H9 (cell line): ENCODE data around the gene IQCK. TPM values are rescaled to one million over a fixed set of nuclear protein-coding genes. Genes with fewer than 3 reads are reported as not detected.
A peak's percentile ranks its signal among the peaks of the same experiment; 100 is the strongest.

Experiments
- DNase-seq: peaks from one replicate; pipeline ENCODE4 v3.0.0-alpha.2; 2017
- H2AFZ ChIP-seq: one replicate; pipeline ENCODE4 v1.6.1; 2013; ENCODE audit warnings: mild to moderate bottlenecking, low read length, control low read depth, moderate library complexity
- H2AK5ac ChIP-seq: 2 replicates; pipeline ENCODE4 v1.6.1; 2013; ENCODE audit warnings: low read length, control low read depth, mixed read lengths; ENCODE audit not compliant: insufficient read length
- H2BK120ac ChIP-seq: one replicate; pipeline ENCODE4 v1.6.1; 2013; ENCODE audit warnings: low read depth, mild to moderate bottlenecking, low read length, control low read depth, inconsistent platforms; ENCODE audit not compliant: poor library complexity, severe bottlenecking
- H2BK12ac ChIP-seq: 2 replicates; pipeline ENCODE4 v1.6.1; 2013; ENCODE audit warnings: low read length, control low read depth, mixed read lengths, low read depth; ENCODE audit not compliant: insufficient read length
- H2BK15ac ChIP-seq: 2 replicates; pipeline ENCODE4 v1.6.1; 2013; ENCODE audit warnings: low read depth, low read length, control low read depth
- H2BK20ac ChIP-seq: one replicate; pipeline ENCODE4 v1.6.1; 2013; ENCODE audit warnings: low read depth, mild to moderate bottlenecking, low read length, control low read depth, inconsistent platforms; ENCODE audit not compliant: poor library complexity, severe bottlenecking
- H2BK5ac ChIP-seq: 2 replicates; pipeline ENCODE4 v1.6.1; 2013; ENCODE audit warnings: low read length, control low read depth, mixed read lengths; ENCODE audit not compliant: insufficient read length
- H3K14ac ChIP-seq: 2 replicates; pipeline ENCODE4 v1.6.1; 2013; ENCODE audit warnings: low read length, control low read depth; ENCODE audit not compliant: insufficient read depth
- H3K18ac ChIP-seq: 2 replicates; pipeline ENCODE4 v1.6.1; 2013; ENCODE audit warnings: low read depth, mild to moderate bottlenecking, mixed read lengths, low read length, control low read depth; ENCODE audit not compliant: insufficient read length
- H3K23ac ChIP-seq: 2 replicates; pipeline ENCODE4 v1.6.1; 2013; ENCODE audit warnings: low read length, control low read depth, mixed read lengths, low read depth; ENCODE audit not compliant: insufficient read length
- H3K23me2 ChIP-seq: 2 replicates; pipeline ENCODE4 v1.6.1; 2013; ENCODE audit warnings: low read depth, mild to moderate bottlenecking, mixed read lengths, low read length, control low read depth; ENCODE audit not compliant: insufficient read length, poor library complexity, severe bottlenecking
- H3K27ac ChIP-seq: 2 replicates; pipeline ENCODE4 v1.5.1; 2013; ENCODE audit warnings: low read length, control low read depth, mixed read lengths, low read depth; ENCODE audit not compliant: insufficient read length
- H3K27me3 ChIP-seq: 2 replicates; pipeline ENCODE4 v1.6.1; 2013; ENCODE audit warnings: low read length, control low read depth, inconsistent platforms; ENCODE audit not compliant: insufficient read depth
- H3K4ac ChIP-seq: 2 replicates; pipeline ENCODE4 v1.6.1; 2013; ENCODE audit warnings: low read depth, mild to moderate bottlenecking, control low read depth, inconsistent platforms, low read length, moderate library complexity
- H3K4me1 ChIP-seq: 2 replicates; pipeline ENCODE4 v1.6.1; 2013; ENCODE audit warnings: low read length, control low read depth, inconsistent platforms; ENCODE audit not compliant: insufficient read depth
- H3K4me2 ChIP-seq: 2 replicates; pipeline ENCODE4 v1.6.1; 2013; ENCODE audit warnings: low read length, control low read depth, mixed read lengths; ENCODE audit not compliant: insufficient read length, insufficient read depth
- H3K56ac ChIP-seq: 2 replicates; pipeline ENCODE4 v1.6.1; 2013; ENCODE audit warnings: low read depth, mild to moderate bottlenecking, mixed read lengths, low read length, control low read depth; ENCODE audit not compliant: insufficient read length
- H3K79me1 ChIP-seq: 2 replicates; pipeline ENCODE4 v1.6.1; 2013; ENCODE audit warnings: low read depth, mild to moderate bottlenecking, moderate library complexity, low read length, control low read depth, inconsistent platforms; ENCODE audit not compliant: insufficient read depth, poor library complexity, severe bottlenecking
- H3K79me2 ChIP-seq: 2 replicates; pipeline ENCODE4 v1.6.1; 2013; ENCODE audit warnings: low read length, control low read depth, inconsistent platforms; ENCODE audit not compliant: insufficient read depth
- H3K9ac ChIP-seq: 2 replicates; pipeline ENCODE4 v1.6.1; 2013; ENCODE audit warnings: low read length, control low read depth, mixed read lengths; ENCODE audit not compliant: insufficient read length; ENCODE audit errors: extremely low read depth
- H3K9me3 ChIP-seq: one replicate; pipeline ENCODE4 v1.6.1; 2013; ENCODE audit warnings: low read depth, low read length, inconsistent platforms; ENCODE audit not compliant: control insufficient read depth
- H3T11ph ChIP-seq: one replicate; pipeline ENCODE4 v1.6.1; 2013; ENCODE audit warnings: mild to moderate bottlenecking, low read length, control low read depth, inconsistent platforms
- H4K20me1 ChIP-seq: one replicate; pipeline ENCODE4 v1.6.1; 2013; ENCODE audit not compliant: control insufficient read depth, insufficient read length, insufficient read depth
- H4K5ac ChIP-seq: 2 replicates; pipeline ENCODE4 v1.6.1; 2013; ENCODE audit warnings: low read depth, mild to moderate bottlenecking, mixed read lengths, low read length, control low read depth; ENCODE audit not compliant: insufficient read length
- H4K8ac ChIP-seq: replicated peaks from 2 replicates; pipeline ENCODE4 v1.6.1; 2013; ENCODE audit warnings: low read length, control low read depth, mixed read lengths, low read depth; ENCODE audit not compliant: insufficient read length
- H4K91ac ChIP-seq: 2 replicates; pipeline ENCODE4 v1.6.1; 2013; ENCODE audit warnings: low read depth, mild to moderate bottlenecking, moderate library complexity, mixed read lengths, low read length, control low read depth; ENCODE audit not compliant: insufficient read length
- H3K27ac Mint-ChIP-seq, 3 experiments: 2 replicates in 2 of 3; 3 replicates in 1 of 3; pipeline ENCODE4 v1.8.0; 2020 to 2021; ENCODE audit warnings: mixed read lengths in 3 of 3, mild to moderate bottlenecking in 1 of 3, moderate library complexity in 1 of 3
- H3K27me3 Mint-ChIP-seq: 2 replicates; pipeline ENCODE4 v1.8.0; 2021; ENCODE audit warnings: low read depth, mild to moderate bottlenecking, moderate library complexity, mixed read lengths
- H3K36me3 Mint-ChIP-seq, 3 experiments: 2 replicates in 2 of 3; 3 replicates in 1 of 3; pipeline ENCODE4 v1.8.0; 2020 to 2021; ENCODE audit warnings: low read depth in 3 of 3, mixed read lengths in 3 of 3; ENCODE audit not compliant: insufficient read depth in 1 of 3
- H3K4me1 Mint-ChIP-seq, 2 experiments: 2 replicates each; pipeline ENCODE4 v1.8.0; 2020; ENCODE audit warnings: mixed read lengths in 2 of 2
- H3K4me3 Mint-ChIP-seq, 2 experiments: 2 replicates in 1 of 2; 3 replicates in 1 of 2; pipeline ENCODE4 v1.8.0; 2020 to 2021; ENCODE audit warnings: mild to moderate bottlenecking in 2 of 2, mixed read lengths in 2 of 2, moderate library complexity in 1 of 2
- H3K9me3 Mint-ChIP-seq, 2 experiments: 2 replicates in 1 of 2; 3 replicates in 1 of 2; pipeline ENCODE4 v1.8.0; 2020; ENCODE audit warnings: mild to moderate bottlenecking in 2 of 2, mixed read lengths in 2 of 2, moderate library complexity in 1 of 2
- WGBS: extraction: QIAGEN DNeasy Blood & Tissue Kit; methylation state at CpG from one replicate; pipeline ENCODE4 v1.1.7; 2013; ENCODE audit warnings: missing lambda C conversion rate, low lambda C conversion rate, mixed read lengths; ENCODE audit not compliant: insufficient read length; ENCODE audit errors: extremely low coverage; 5-methylcytosine and 5-hydroxymethylcytosine counted together
- total RNA-seq: library from RNA; stranded (reverse); gene quantifications from 2 replicates; pipeline ENCODE4 v1.2.1, GENCODE V29; 2021
- TF ChIP-seq, protein P1 (sequence below): fragments of 200-600 bp; sonication (generic); conservative IDR thresholded peaks from 3 replicates; pipeline ENCODE4 v1.8.0; 2021; ENCODE audit warnings: antibody characterized with exemption, mild to moderate bottlenecking

IQCK gene
- total RNA-seq, 1 experiment from 2014 or later, result 9.0 TPM

DNA sequence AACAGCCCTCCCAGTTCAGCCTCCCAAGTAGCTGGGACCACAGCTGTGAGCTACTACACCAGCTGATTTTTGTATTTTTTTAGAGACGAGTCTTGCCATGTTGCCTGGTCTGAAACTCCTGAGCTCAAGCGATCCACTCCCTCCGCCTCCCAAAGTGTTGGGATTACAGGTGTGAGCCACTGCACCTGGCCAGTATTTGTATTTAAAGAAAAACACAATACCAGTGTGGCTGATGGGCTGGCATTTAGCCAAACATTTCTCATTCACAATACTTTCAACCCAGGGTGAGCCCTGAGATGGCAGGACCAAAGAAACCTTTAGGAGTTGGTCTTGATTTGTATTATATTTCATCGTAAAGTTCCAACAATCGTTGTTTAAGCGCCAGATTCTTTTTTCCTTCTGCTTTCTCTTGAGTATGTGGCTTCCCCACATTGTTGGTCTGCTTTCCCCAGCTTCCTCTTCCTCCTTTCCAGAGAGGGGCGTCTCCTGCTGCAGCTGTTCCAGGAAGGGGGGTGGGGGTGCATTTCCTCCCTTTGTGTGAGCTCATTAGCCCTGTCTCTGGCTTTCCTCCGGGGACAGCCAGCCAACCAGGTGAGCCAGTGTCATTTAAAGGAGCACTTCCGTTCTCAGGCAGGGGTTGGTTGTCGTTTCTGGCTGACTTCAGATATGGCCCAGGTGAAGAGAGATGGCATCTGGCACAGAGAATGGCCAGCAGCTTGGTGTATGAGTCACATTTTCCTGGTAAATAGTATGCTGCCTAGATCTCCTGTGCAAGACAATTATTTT, 86.7 kb downstream of the IQCK start:
- Histone ChIP-seq H3K79me1 (no peaks in the 10 kb centered on the region), H4K91ac (no peak overlapping the region), H3K23ac (no peak overlapping the region), H3K18ac (no peak overlapping the region), H3K56ac (no peak overlapping the region), H3K14ac (no peak overlapping the region), H2BK120ac (no peak overlapping the region), H2BK15ac (no peak overlapping the region), H3K27ac (peak overlapping the region; percentile 16), H3K4me1 (no peaks in the 10 kb centered on the region; the same call in 1 of the 2 replicates), H2BK20ac (no peak overlapping the region), H3K79me2 (no peaks in the 10 kb centered on the region), H4K8ac (no peak overlapping the region), H4K5ac (no peak overlapping the region), H4K20me1 (no peaks in the 10 kb centered on the region), H3T11ph (no peak overlapping the region), H3K23me2 (no peaks in the 10 kb centered on the region), H3K9me3 (peaks cover 12% of the 10 kb centered on the region), H2AK5ac (no peak overlapping the region), H3K4ac (no peak overlapping the region), H2AFZ (no peak overlapping the region), H2BK5ac (peak overlapping the region; percentile 69), H2BK12ac (no peak overlapping the region), H3K9ac (no peak overlapping the region), H3K27me3 (no peaks in the 10 kb centered on the region), H3K4me2 (no peak overlapping the region)
- peak; percentile 85 for DNase-seq
- peaks cover 18 to 27% (median 18%) of the 10 kb centered on the region in 3 experiments for H3K36me3 Mint-ChIP-seq
- H3K27me3 Mint-ChIP-seq, result no peaks in the 10 kb centered on the region
- WGBS, result no CpG with 5 or more reads among the region's 10 CpGs
- H3K27ac Mint-ChIP-seq, result peak overlapping the region; percentile 4 to 96 (median 91); a peak in 6 of 7 replicates
- TF ChIP-seq, protein P1, sequence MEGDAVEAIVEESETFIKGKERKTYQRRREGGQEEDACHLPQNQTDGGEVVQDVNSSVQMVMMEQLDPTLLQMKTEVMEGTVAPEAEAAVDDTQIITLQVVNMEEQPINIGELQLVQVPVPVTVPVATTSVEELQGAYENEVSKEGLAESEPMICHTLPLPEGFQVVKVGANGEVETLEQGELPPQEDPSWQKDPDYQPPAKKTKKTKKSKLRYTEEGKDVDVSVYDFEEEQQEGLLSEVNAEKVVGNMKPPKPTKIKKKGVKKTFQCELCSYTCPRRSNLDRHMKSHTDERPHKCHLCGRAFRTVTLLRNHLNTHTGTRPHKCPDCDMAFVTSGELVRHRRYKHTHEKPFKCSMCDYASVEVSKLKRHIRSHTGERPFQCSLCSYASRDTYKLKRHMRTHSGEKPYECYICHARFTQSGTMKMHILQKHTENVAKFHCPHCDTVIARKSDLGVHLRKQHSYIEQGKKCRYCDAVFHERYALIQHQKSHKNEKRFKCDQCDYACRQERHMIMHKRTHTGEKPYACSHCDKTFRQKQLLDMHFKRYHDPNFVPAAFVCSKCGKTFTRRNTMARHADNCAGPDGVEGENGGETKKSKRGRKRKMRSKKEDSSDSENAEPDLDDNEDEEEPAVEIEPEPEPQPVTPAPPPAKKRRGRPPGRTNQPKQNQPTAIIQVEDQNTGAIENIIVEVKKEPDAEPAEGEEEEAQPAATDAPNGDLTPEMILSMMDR, result no peak
- peak overlapping the region in 1 of 2 experiments; percentile 3; a peak in 1 of 5 replicates for H3K4me3 Mint-ChIP-seq
- H3K4me1 Mint-ChIP-seq, result peaks cover 16 to 20% of the 10 kb centered on the region in 2 experiments
- peaks cover 30% of the 10 kb centered on the region in 2 experiments for H3K9me3 Mint-ChIP-seq
